GM12892 (cell line): ENCODE measurements around the gene HRH4.

Experiments
- POLR2A ChIP-seq: IDR thresholded peaks from 2 replicates; pipeline ENCODE4 v1.6.1; 2011; ENCODE audit warnings: low read depth, low read length, control low read depth
- TAF1 ChIP-seq: IDR thresholded peaks from 2 replicates; pipeline ENCODE4 v1.6.1; 2011; ENCODE audit warnings: low read depth, mild to moderate bottlenecking, control low read depth, low read length, borderline replicate concordance

DNA sequence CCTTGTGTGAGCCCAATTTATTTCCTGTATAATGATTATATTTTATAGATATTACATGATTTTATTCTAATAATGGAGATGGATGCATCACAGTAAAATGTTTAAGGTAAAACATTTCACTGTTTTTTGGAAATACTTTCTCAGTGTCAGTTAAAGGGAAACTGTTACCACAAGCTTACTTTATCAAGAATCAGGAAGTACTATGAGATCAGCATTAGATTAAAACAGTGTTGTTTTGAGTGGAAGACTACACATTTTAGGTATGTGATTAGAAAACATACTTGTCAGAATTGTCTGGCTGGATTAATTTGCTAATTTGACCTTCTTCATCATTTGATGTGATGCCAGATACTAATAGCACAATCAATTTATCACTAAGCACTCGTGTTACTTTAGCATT, at the start of gene HRH4:
- no peak for TF ChIP-seq TAF1
- no peak for TF ChIP-seq POLR2A
